Neural progenitor cell (in vitro differentiated cells): ENCODE results near the gene WDR27. TPM values are rescaled to one million over a fixed set of nuclear protein-coding genes. Genes with fewer than 3 reads are reported as not detected.

ENCODE experiments used
- DNase-seq: peaks from one replicate; pipeline ENCODE4 v3.0.0-alpha.2; 2016; ENCODE audit warnings: low spot score
- H2AFZ ChIP-seq: fragments of 200-600 bp; sonication (generic); replicated peaks from 2 replicates; pipeline ENCODE4 v1.6.1; 2016; ENCODE audit warnings: antibody characterized with exemption
- H3F3A ChIP-seq: fragments of 200-600 bp; sonication (generic); 2 replicates; pipeline ENCODE4 v1.6.1; 2016; ENCODE audit warnings: antibody characterized with exemption, low read depth
- H3K27ac ChIP-seq: fragments of 200-600 bp; sonication (generic); 2 replicates; pipeline ENCODE4 v1.5.1; 2016; ENCODE audit warnings: mild to moderate bottlenecking
- H3K27me3 ChIP-seq: fragments of 200-600 bp; sonication (generic); 2 replicates; pipeline ENCODE4 v1.6.1; 2016; ENCODE audit warnings: mild to moderate bottlenecking, moderate library complexity
- H3K36me3 ChIP-seq: fragments of 200-600 bp; sonication (generic); 2 replicates; pipeline ENCODE4 v1.5.1; 2016
- H3K4me1 ChIP-seq: fragments of 200-600 bp; sonication (generic); 2 replicates; pipeline ENCODE4 v1.6.1; 2016; ENCODE audit warnings: mixed run types
- H3K4me2 ChIP-seq: fragments of 200-600 bp; sonication (generic); 2 replicates; pipeline ENCODE4 v1.6.1; 2016
- H3K4me3 ChIP-seq: fragments of 200-600 bp; sonication (generic); 2 replicates; pipeline ENCODE4 v1.5.1; 2016
- H3K79me2 ChIP-seq: fragments of 200-600 bp; sonication (generic); 2 replicates; pipeline ENCODE4 v1.6.1; 2016; ENCODE audit warnings: low read depth
- H3K9ac ChIP-seq: fragments of 200-600 bp; sonication (generic); 2 replicates; pipeline ENCODE4 v1.6.1; 2016
- H3K9me3 ChIP-seq: fragments of 200-600 bp; sonication (generic); 2 replicates; pipeline ENCODE4 v1.5.1; 2016; ENCODE audit warnings: low read depth
- H4K20me1 ChIP-seq: fragments of 200-600 bp; sonication (generic); 2 replicates; pipeline ENCODE4 v1.6.1; 2016; ENCODE audit warnings: low read depth
- H3K27ac Mint-ChIP-seq: 3 replicates; pipeline ENCODE4 v1.8.0; 2021; ENCODE audit warnings: mixed read lengths
- H3K27me3 Mint-ChIP-seq: 2 replicates; pipeline ENCODE4 v1.8.0; 2022; ENCODE audit warnings: low read depth, mild to moderate bottlenecking, inconsistent platforms, moderate library complexity, mixed read lengths; ENCODE audit not compliant: insufficient read depth
- H3K36me3 Mint-ChIP-seq: 3 replicates; pipeline ENCODE4 v1.8.0; 2021; ENCODE audit warnings: mixed read lengths
- H3K4me1 Mint-ChIP-seq: 3 replicates; pipeline ENCODE4 v1.8.0; 2021; ENCODE audit warnings: mixed read lengths
- H3K4me3 Mint-ChIP-seq: 3 replicates; pipeline ENCODE4 v1.8.0; 2021; ENCODE audit warnings: mild to moderate bottlenecking, moderate library complexity, mixed read lengths
- H3K9me3 Mint-ChIP-seq: 3 replicates; pipeline ENCODE4 v1.8.0; 2020; ENCODE audit warnings: mixed read lengths
- EZH2 ChIP-seq: fragments of 200-600 bp; sonication (generic); IDR thresholded peaks from 2 replicates; pipeline ENCODE4 v1.6.1; 2017; ENCODE audit warnings: antibody characterized with exemption, mild to moderate bottlenecking, moderate library complexity
- EZH2phosphoT487 ChIP-seq: fragments of 200-600 bp; sonication (generic); IDR thresholded peaks from 2 replicates; pipeline ENCODE4 v1.6.1; 2017; ENCODE audit warnings: antibody characterized with exemption
- total RNA-seq: library from RNA; depleted of rRNA; stranded (reverse); fragments of >200 nt; gene quantifications from 2 replicates; pipeline ENCODE4 v1.2.3, GENCODE V29; 2015; ENCODE audit warnings: low replicate concordance
- TF ChIP-seq, protein P1 (sequence below): fragments of 200-600 bp; sonication (generic); IDR thresholded peaks from 2 replicates; pipeline ENCODE4 v1.5.1; 2017; ENCODE audit warnings: antibody characterized with exemption, mild to moderate bottlenecking

The WDR27 gene
- total RNA-seq, 1 donor from 2014 or later, result 69.0 TPM

DNA sequence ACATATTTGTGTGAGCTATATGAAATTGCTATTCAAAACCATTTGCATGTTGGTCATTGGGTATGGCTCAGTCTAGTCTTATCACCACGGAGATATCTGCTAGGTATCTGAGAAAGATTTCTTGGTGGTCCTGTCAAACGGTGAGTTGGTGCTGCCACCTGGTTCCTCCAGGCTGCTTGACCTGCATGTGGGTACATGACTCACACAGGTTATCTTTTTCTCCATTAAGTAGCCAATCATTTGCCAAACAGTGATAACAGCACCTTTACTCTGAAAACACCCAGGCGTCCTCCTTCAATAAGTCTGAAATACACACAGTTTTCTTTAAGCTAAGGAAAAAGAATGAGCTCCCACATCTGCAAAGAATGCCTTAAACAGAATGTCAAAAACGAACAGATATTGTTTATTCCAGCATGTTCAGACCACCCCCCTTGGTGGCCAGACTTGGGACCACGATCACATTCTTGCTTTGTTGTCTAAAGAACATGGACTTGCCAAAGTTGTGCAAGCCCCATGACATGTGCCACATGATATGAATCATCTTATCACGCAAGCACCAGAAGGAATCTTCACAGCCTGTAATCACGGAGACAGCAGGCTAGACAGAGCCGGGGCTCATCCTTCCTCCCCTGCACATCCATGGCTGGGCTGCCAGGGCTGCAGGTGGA, 247.5 kb downstream of the WDR27 start:
- peaks cover 3% of the 10 kb centered on the region for H3K36me3 Mint-ChIP-seq
- peaks cover 2% of the 10 kb centered on the region for H3K27me3 Mint-ChIP-seq
- Histone ChIP-seq H3K36me3 (no peaks in the 10 kb centered on the region), H3K9me3 (no peaks in the 10 kb centered on the region), H4K20me1 (no peaks in the 10 kb centered on the region), H3K4me3 (no peak overlapping the region), H3K4me1 (peaks cover 5% of the 10 kb centered on the region), H3K27me3 (no peaks in the 10 kb centered on the region), H3F3A (no peaks in the 10 kb centered on the region), H3K4me2 (no peak overlapping the region), H3K9ac (no peak overlapping the region), H3K79me2 (no peaks in the 10 kb centered on the region), H2AFZ (no peak overlapping the region), H3K27ac (no peak overlapping the region)
- peaks cover 8% of the 10 kb centered on the region for H3K4me1 Mint-ChIP-seq
- no peak for DNase-seq
- H3K9me3 Mint-ChIP-seq, result peaks cover 7% of the 10 kb centered on the region
- H3K27ac Mint-ChIP-seq, result no peak overlapping the region
- TF ChIP-seq EZH2 (no peak), EZH2phosphoT487 (no peak)
- TF ChIP-seq, protein P1, sequence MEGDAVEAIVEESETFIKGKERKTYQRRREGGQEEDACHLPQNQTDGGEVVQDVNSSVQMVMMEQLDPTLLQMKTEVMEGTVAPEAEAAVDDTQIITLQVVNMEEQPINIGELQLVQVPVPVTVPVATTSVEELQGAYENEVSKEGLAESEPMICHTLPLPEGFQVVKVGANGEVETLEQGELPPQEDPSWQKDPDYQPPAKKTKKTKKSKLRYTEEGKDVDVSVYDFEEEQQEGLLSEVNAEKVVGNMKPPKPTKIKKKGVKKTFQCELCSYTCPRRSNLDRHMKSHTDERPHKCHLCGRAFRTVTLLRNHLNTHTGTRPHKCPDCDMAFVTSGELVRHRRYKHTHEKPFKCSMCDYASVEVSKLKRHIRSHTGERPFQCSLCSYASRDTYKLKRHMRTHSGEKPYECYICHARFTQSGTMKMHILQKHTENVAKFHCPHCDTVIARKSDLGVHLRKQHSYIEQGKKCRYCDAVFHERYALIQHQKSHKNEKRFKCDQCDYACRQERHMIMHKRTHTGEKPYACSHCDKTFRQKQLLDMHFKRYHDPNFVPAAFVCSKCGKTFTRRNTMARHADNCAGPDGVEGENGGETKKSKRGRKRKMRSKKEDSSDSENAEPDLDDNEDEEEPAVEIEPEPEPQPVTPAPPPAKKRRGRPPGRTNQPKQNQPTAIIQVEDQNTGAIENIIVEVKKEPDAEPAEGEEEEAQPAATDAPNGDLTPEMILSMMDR, result no peak
- no peak overlapping the region for H3K4me3 Mint-ChIP-seq

DNA sequence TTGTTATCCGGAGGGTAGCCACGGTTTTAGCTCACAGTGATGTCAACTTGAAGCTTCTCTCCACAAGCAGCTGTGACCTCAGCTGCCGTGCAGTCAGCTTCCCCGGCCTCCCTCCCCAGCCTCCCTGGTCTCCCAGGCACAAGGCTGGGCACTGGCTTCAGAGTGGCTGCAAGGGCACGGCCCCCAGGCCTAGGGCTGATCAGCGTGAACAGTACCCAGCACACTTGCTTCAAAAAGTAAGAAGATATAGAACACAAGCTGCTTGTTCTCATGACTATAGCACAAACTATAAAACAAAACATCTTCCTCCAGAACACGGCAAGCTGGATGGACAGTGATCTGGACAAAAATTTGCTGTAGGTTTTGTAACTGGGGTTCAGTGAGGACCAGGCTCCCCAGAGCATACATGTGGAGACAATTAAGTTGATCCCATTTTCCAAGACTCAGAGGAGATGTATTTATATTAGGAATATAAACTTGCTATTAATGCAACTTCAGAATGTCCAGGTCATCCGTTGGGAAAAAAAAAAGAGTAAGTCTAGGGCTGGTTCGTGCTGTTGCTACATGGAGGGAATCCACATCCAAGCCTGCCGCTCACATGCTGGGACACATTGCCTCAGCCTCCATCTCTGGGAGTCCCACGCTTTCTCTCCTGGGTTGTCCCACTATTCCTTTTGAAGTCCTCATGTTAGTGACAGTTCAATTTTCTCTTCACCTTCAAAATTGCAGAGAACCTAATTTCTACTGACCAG, 248.8 kb downstream of the WDR27 start:
- H3K27ac ChIP-seq, result no peak overlapping the region
- peaks cover 2% of the 10 kb centered on the region for H3K9me3 Mint-ChIP-seq
- peaks cover 2% of the 10 kb centered on the region for H3K36me3 Mint-ChIP-seq
- no peak overlapping the region for H3K9ac ChIP-seq
- no peaks in the 10 kb centered on the region for H3F3A ChIP-seq
- no peak overlapping the region for H2AFZ ChIP-seq
- H3K27me3 ChIP-seq, result no peaks in the 10 kb centered on the region
- no peak overlapping the region for H3K4me2 ChIP-seq
- peaks cover 2% of the 10 kb centered on the region for H3K27me3 Mint-ChIP-seq
- no peaks in the 10 kb centered on the region for H3K36me3 ChIP-seq
- no peak for DNase-seq
- H4K20me1 ChIP-seq, result no peaks in the 10 kb centered on the region
- H3K9me3 ChIP-seq, result no peaks in the 10 kb centered on the region
- H3K4me1 Mint-ChIP-seq, result peaks cover 8% of the 10 kb centered on the region
- peaks cover 5% of the 10 kb centered on the region for H3K4me1 ChIP-seq
- no peak overlapping the region for H3K27ac Mint-ChIP-seq
- H3K4me3 Mint-ChIP-seq, result no peak overlapping the region
- TF ChIP-seq EZH2 (no peak), EZH2phosphoT487 (no peak)
- TF ChIP-seq, protein P1, result no peak
- no peak overlapping the region for H3K4me3 ChIP-seq
- H3K79me2 ChIP-seq, result no peaks in the 10 kb centered on the region

DNA sequence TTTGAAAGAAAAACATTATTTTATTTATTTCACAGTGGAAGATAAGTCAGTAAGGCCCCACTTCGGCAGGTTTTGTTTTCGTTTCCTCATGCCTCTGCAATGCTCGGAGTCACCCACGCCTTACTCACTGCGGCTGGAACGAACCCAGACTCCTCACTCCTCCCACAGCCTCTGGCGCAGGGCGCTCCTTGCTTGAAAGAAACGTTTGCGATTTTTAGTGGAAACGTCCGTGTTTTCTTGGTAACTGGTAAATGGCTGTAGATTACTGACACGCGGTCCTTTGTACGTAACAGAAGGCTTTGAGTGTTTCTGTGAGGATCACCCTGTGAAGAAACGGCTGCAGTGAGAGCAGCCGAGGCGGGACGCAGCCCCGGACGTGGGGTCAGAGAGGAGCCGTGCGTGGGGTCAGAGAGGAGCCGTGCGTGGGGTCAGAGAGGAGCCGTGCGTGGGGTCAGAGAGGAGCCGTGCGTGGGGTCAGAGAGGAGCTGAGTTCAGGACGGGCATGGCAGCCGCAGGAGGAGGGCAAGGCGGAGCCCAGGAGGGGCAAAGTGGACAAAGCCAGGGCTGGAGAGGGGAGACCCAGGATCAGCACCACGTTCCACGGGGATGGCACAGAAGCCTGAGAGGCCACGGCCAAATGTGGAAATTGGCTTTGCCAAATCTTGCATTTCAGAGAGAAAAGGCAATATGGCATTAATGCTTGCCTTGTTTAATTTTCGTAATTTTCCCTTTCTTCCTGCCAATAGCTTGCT, 249.5 kb downstream of the WDR27 start:
- Mint-ChIP-seq H3K9me3 (peaks cover 2% of the 10 kb centered on the region), H3K4me1 (peaks cover 8% of the 10 kb centered on the region), H3K27ac (peak overlapping the region; percentile 53), H3K36me3 (peaks cover 2% of the 10 kb centered on the region), H3K4me3 (no peak overlapping the region), H3K27me3 (peaks cover 2% of the 10 kb centered on the region)
- H3K4me3 ChIP-seq, result no peak overlapping the region
- no peaks in the 10 kb centered on the region for H3K79me2 ChIP-seq
- H3K27ac ChIP-seq, result no peak overlapping the region
- TF ChIP-seq, protein P1, result no peak
- no peak for TF ChIP-seq EZH2
- TF ChIP-seq EZH2phosphoT487, result no peak
- no peaks in the 10 kb centered on the region for H4K20me1 ChIP-seq
- H3K4me1 ChIP-seq, result peaks cover 5% of the 10 kb centered on the region
- H3K27me3 ChIP-seq, result no peaks in the 10 kb centered on the region
- no peaks in the 10 kb centered on the region for H3K9me3 ChIP-seq
- no peak for DNase-seq
- H3K36me3 ChIP-seq, result no peaks in the 10 kb centered on the region
- H2AFZ ChIP-seq, result no peak overlapping the region
- no peak overlapping the region for H3K4me2 ChIP-seq
- H3K9ac ChIP-seq, result no peak overlapping the region
- H3F3A ChIP-seq, result no peaks in the 10 kb centered on the region
